HG02981 (cell line): ENCODE data around the gene DEDD.
"Not testable (repeated sequence)": the region's sequence is repeated elsewhere in the genome, so short reads cannot be mapped to it uniquely, and the experiment has no call there.

Source experiments
- ATAC-seq: cut with Tn5 transposase; IDR thresholded peaks from one replicate; pipeline ENCODE4 v1.9.1; 2021; ENCODE audit warnings: mild to moderate bottlenecking, moderate library complexity; ENCODE audit not compliant: unreplicated experiment

Gene DEDD

GRCh38 chr1:161128591-161129420 is 3.7 kb downstream of the DEDD start:
- ATAC-seq: no peak

- no peak for ATAC-seq
Measured at GRCh38 chr1:161127649-161128048, 4.8 kb downstream of the DEDD start.

- ATAC-seq: no peak
Measured at GRCh38 chr1:161122967-161123366, 9.5 kb downstream of the DEDD start.

DNA sequence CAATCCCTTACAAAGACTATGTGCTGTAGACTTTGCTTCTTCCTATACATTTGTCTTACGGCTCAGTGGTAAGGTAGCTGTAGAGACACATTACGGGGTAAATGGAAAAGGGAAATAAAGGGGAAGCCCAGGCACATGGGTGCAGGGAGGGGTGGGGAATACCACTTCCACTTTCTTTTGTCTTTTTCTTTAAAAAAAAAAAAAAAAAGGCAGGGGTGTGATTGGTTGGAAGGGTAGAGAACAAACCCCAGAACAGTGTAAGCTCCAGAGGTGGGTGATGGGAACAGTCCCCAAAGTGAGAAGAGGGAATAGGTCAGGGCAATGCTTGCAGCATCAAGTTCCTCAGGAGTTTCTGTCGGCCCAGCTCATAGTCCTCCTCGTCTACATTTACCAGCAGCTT is 10.6 kb downstream of the DEDD start:
- no peak for ATAC-seq

- ATAC-seq: no peak
Measured at GRCh38 chr1:161121042-161121650, 11.3 kb downstream of the DEDD start.

- peak; percentile 54 for ATAC-seq
Measured at GRCh38 chr1:161119092-161119903, 13.2 kb downstream of the DEDD start.

- peak; percentile 71 for ATAC-seq
Measured at GRCh38 chr1:161117759-161118581, 14.5 kb downstream of the DEDD start, which contains the start of the genes NIT1 and PFDN2. TSS of gene NIT1 (plus strand) at chr1:161118105. CDS start at chr1:161118177, 72 bp downstream. TSS of gene PFDN2 (minus strand) at chr1:161118037. CDS start at chr1:161118026, 11 bp downstream.

GRCh38 chr1:161115961-161116360 is 16.5 kb downstream of the DEDD start:
- not testable (repeated sequence) for ATAC-seq

- ATAC-seq: no peak
Measured at GRCh38 chr1:161115132-161115711, 17.2 kb downstream of the DEDD start.

- ATAC-seq: no peak
Measured at GRCh38 chr1:161114556-161114955, 17.9 kb downstream of the DEDD start.

DNA sequence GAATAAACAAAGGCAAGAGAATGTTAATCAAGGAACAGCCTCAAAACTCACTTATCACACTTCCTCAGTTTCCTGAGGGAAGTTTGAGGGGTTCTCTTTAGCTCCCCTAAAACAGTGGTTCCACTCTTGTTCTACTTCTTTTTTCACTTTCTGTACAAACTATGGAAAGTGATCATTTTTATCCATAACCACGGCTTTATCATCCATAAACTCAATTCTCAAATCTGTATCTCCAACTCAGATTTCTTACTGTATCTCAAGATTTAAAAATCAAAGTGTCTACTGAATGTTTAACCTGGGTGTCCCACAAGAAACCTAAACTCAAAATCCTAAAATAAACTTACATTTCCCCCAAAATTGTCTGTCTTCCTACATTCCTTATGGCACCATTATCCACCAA is 18.6 kb downstream of the DEDD start:
- no peak for ATAC-seq

DNA sequence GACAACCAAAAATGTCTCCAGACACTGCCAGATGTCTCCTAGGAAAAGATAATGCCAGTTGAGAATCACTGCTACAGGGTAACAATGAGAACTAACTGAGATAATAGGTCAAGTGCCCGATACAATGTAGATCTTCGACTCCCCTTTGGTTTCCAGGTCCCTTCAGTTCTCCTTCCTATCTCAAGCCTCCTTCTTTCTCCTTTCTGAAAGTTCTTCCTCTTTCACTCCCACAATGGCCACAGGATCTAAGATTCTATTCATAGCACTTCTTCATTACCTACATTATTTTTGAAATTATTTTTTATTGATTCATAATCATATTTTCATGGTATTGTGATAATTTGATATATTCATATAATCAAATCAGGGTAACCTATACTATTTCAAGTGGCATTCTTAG is 20.9 kb downstream of the DEDD start:
- no peak for ATAC-seq

DNA sequence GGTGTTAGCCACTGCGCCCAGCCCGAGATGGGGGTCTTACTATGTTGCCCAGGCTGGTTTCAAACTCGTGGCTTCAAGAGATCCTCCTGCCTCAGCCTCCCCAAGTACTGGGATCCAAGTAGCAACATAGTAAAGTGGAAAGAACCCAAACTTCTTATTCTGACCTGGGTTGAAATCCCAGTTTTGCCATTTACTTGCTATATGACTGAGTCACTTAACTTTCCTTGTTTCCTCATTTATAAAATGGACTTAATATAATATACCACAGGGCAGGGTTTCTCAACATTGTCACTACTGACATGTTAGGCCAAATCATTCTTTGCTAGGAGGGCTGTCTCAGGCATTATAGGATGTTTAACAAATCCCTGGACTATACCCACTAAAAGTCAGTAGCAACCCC is 21.4 kb downstream of the DEDD start:
- no peak for ATAC-seq

DNA sequence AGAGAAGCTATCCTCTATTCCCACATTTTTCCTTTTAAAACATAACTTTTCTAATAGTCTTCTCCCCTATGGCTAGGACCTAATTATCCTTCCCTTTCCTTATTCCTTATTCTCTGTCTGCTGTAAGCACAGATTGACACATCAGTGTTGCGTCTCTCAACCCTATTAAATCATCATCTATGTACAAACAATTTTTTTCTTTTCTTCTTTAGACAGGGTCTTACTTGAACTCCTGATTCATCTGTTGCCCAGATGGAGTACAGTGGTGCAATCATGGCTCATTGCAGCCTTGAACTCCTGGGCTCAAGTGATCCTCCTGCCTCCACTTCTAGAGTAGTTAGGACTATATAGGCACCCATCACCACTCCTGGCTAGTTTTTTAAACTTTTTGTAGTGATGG is 26.0 kb downstream of the DEDD start:
- ATAC-seq: no peak

GRCh38 chr1:161100556-161100955 is 31.9 kb downstream of the DEDD start:
- no peak for ATAC-seq

DNA sequence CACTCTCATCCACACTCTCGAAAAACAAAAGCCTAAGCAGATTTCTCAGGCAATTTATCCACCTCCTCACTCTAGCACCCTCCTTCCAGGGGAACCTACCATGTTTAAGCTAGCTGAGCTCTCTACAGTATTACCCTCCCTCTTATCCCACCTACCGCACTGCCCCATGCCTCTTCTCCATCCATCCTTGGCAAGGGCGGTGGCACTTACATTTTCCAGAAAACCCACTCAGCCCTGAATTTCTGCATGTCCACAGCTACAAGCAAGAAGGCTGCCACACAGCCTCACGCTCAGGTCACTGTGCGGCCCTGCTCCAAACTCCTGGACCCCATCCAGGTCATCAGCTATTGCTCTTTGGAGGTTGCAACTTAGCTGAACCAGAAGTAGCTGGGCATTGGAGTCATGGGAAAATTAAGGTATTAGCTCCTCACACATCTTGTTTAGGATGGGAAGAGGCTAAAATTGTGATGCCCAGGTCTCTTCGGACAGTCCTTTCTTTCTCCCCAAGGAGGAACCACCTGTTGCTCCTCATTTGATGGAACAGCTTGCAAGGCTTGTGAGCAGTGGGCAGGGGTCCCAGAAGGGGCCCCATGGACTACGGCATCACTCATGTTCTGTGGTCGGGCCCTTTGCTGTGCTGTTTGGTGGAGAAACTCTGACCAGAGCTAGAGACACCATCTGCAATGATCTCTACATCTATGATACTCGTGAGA is 33.2 kb downstream of the DEDD start:
- no peak for ATAC-seq

- ATAC-seq: peak; percentile 69
Measured at GRCh38 chr1:161098210-161099068, 34.0 kb downstream of the DEDD start, which contains the start of gene KLHDC9. TSS of gene KLHDC9 (plus strand) at chr1:161098361. CDS start at chr1:161098536, 175 bp downstream.

- ATAC-seq: peak; percentile 1
Measured at GRCh38 chr1:161096530-161096929, 35.9 kb downstream of the DEDD start.
